ENCODE results near the gene MMP25.

GRCh38 chr16:3080024-3080423, 33.7 kb downstream of the MMP25 start:
- TF ChIP-seq YY1 (IDR thresholded peaks at IDR 0.05; ENCODE audit: insufficient read depth, insufficient read length) (no peak), ZNF274 (IDR thresholded peaks at IDR 0.05; ENCODE audit: low read depth, low read length) (no peak)
